Measurements from ENCODE around the gene MET. TPM values are rescaled to one million over a fixed set of nuclear protein-coding genes. Genes with fewer than 3 reads are reported as not detected.

Gene MET
- total and polyA plus RNA-seq, 2 donors (not counting 3 experiments of a cell fraction or from before 2014, with no cell fraction given): 21.1 to 44.5 TPM

DNA sequence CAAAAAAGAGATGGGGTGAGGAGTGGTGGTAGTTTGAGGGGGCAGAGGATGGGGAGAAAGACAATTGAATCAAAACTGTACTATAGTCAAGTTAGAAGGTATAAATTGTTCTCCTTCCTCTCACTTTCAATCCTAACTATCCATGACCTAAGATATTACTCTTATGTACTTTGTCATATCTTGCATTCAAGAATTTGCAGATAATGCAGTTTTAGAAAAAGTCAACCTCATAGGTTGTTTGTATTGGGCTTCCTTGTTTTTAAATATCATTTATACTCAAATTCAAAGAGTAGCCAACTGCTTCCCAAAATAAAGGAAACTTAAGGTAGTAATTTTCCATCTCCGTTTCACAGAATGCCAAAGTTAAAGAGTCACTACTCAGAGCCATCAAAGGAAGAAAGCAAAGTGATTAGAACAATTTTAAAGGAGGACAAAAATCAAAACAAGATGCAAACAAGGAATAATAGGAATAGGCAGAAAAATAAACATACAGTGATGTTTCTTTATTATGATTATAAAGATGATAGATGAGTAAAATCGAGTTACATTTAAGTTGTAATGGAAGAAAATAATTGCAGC is 32.7 kb downstream of the MET start:
- intact Hi-C loops (cut with micrococcal nuclease): no loop called here
- CTCF ChIA-PET: no interaction called here

More for the DNA sequence above, 32.7 kb downstream of the MET start:
- H3K9me1 ChIP-seq (replicated peaks; ENCODE audit: control insufficient read depth, extremely low read depth, insufficient read depth, low read length): no peaks in the 10 kb centered on the region
- DNase-seq (ENCODE audit: low read depth, low spot score) (no peak), FAIRE-seq (no peak)
- no peaks in the 10 kb centered on the region for H3K27me3 ChIP-seq (ENCODE audit: control insufficient read depth in 2 of 2, insufficient read depth in 2 of 2, low read length in 2 of 2)
- H3K4me1 ChIP-seq (ENCODE audit: control insufficient read depth, extremely low read depth, insufficient read depth, low read length): peaks cover 45% of the 10 kb centered on the region
- no peak overlapping the region for H3K27ac ChIP-seq (ENCODE audit: insufficient read depth, low read depth, low read length)
- POLR2A ChIA-PET: no interaction called here
- no peak overlapping the region for H2AFZ ChIP-seq (ENCODE audit: low read depth, low read length)
- TF ChIP-seq GATA2 (IDR thresholded peaks at IDR 0.05; ENCODE audit: insufficient read depth, insufficient read length, low read depth, low read length) (no peak), MYC (IDR thresholded peaks at IDR 0.05; ENCODE audit: low read depth, low read length) (no peak), POLR2AphosphoS5 (IDR thresholded peaks at IDR 0.05; ENCODE audit: insufficient read depth, low read depth, low read length) (no peak), EZH2 (IDR thresholded peaks at IDR 0.05; ENCODE audit: borderline replicate concordance, low read depth, low read length, severe bottlenecking) (no peak), FOS (IDR thresholded peaks at IDR 0.05; ENCODE audit: borderline replicate concordance, insufficient read depth, low read length) (no peak), JUN (IDR thresholded peaks at IDR 0.05; ENCODE audit: borderline replicate concordance, insufficient read depth, insufficient read length, low read depth) (no peak), POLR2A (IDR thresholded peaks at IDR 0.05; ENCODE audit: low read depth, low read length) (no peak)
- TF ChIP-seq, protein P1, sequence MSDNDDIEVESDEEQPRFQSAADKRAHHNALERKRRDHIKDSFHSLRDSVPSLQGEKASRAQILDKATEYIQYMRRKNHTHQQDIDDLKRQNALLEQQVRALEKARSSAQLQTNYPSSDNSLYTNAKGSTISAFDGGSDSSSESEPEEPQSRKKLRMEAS (IDR thresholded peaks at IDR 0.05; ENCODE audit: insufficient read depth, insufficient read length): no peak
- TF ChIP-seq, protein P2, sequence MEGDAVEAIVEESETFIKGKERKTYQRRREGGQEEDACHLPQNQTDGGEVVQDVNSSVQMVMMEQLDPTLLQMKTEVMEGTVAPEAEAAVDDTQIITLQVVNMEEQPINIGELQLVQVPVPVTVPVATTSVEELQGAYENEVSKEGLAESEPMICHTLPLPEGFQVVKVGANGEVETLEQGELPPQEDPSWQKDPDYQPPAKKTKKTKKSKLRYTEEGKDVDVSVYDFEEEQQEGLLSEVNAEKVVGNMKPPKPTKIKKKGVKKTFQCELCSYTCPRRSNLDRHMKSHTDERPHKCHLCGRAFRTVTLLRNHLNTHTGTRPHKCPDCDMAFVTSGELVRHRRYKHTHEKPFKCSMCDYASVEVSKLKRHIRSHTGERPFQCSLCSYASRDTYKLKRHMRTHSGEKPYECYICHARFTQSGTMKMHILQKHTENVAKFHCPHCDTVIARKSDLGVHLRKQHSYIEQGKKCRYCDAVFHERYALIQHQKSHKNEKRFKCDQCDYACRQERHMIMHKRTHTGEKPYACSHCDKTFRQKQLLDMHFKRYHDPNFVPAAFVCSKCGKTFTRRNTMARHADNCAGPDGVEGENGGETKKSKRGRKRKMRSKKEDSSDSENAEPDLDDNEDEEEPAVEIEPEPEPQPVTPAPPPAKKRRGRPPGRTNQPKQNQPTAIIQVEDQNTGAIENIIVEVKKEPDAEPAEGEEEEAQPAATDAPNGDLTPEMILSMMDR (IDR thresholded peaks at IDR 0.05; ENCODE audit: extremely low read depth in 1 of 2, insufficient read depth in 1 of 2, low read depth in 1 of 2, low read length in 2 of 2): no peak
- no peak overlapping the region for H3K9ac ChIP-seq (replicated peaks; ENCODE audit: extremely low read depth, insufficient read depth, low read length)
- H3K4me3 ChIP-seq (replicated peaks in 1 of 3; ENCODE audit: insufficient read depth in 1 of 3, low read depth in 1 of 3, low read length in 3 of 3): no peak overlapping the region
- no peaks in the 10 kb centered on the region for H4K20me1 ChIP-seq (replicated peaks; ENCODE audit: control insufficient read depth, extremely low read depth, insufficient read depth, low read length)
- no peaks in the 10 kb centered on the region for H3K9me3 ChIP-seq (replicated peaks; ENCODE audit: control insufficient read depth, insufficient read depth, low read length)
- BruUV-seq (replicated peaks): no TSS peak
- H3K79me2 ChIP-seq (ENCODE audit: control insufficient read depth, insufficient read depth, low read length): peaks cover 42% of the 10 kb centered on the region
- H3K4me2 ChIP-seq (ENCODE audit: insufficient read depth, low read length): no peak overlapping the region
- peaks cover 0 to 7% of the 10 kb centered on the region in 2 experiments for H3K36me3 ChIP-seq (ENCODE audit: control insufficient read depth in 2 of 2, extremely low read depth in 1 of 2, insufficient read depth in 2 of 2, low read length in 2 of 2)
- dilution Hi-C loops (cut with MboI; ENCODE audit: extremely low pct_ligation_motif_present, low sequenced_read_pairs): no loop called here

Measured in endothelial cell of umbilical vein (primary cell).